ENCODE measurements around the gene DNAAF8.

Gene DNAAF8

DNA sequence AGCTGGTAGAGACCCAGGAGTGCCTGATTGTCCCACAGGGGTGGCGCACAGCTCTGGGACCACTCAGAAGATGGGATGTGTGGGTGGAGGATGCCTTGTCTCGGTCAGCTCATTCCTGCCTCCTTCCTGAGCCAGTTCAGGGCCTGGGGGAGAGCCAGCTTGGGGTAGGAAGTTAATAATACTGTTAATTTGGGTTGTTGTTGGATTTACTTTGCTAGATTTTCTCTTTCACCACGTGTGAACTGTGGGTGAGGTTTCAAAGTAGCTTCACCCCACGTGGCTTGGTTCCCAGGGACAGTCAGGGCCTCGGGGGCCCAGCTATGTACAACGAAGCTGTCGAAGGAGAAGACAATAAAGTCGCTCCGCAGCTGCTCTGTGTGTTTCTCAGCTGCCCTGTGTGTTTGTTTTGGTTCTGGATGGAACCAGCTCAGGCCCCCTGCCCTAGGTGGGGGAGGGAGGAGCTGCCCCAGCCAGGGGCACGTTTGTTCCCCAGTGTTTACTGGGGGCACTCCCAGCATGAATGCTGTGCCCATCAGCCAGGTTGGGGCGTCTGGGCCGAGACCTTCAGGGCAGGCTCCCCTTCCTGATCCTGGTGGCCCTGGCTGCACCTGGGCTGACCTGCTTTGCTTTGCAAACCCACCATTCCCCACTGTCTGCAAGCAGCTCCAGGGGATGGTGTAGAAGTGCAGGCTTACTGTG lies 38.7 kb upstream of the DNAAF8 start:
- no peak for DNase-seq (ENCODE audit: low read depth in 2 of 2)

DNA sequence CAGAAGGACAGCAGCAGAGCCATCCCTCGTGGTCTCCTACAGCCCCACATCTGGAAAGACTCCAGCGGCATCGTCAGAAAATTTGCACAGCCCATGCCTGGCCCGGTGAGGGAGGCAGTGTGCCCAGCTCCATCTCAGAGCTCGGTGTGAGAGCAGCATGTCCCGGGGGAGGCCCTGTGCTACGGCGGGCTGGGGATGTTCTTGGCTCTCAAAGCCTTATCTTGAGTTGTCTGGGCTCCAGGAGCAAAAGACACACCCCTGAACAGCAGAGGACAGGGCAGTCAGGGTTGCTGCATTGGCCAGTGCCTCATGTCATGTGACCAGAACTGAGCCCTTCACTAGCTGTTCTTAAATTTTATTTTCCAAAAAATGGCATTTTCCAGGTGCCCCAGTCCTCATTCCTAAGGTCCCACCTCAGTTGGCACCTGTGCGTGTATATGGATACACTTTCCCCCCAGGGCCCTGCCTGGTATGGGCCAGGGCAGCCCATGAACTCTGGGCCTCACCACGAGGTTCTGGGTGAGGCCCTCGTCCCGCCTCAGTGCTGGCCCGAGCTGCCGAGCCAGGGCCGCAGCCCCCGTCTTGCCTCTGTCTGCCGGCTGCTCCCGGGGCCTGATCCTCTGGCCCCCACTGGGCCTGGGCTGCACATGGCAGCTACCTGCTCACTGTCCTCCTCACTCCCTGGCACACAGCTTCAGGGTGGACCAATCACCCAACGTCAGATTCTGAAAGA lies 38.0 kb upstream of the DNAAF8 start:
- no peak for DNase-seq (ENCODE audit: low read depth in 2 of 2)

DNA sequence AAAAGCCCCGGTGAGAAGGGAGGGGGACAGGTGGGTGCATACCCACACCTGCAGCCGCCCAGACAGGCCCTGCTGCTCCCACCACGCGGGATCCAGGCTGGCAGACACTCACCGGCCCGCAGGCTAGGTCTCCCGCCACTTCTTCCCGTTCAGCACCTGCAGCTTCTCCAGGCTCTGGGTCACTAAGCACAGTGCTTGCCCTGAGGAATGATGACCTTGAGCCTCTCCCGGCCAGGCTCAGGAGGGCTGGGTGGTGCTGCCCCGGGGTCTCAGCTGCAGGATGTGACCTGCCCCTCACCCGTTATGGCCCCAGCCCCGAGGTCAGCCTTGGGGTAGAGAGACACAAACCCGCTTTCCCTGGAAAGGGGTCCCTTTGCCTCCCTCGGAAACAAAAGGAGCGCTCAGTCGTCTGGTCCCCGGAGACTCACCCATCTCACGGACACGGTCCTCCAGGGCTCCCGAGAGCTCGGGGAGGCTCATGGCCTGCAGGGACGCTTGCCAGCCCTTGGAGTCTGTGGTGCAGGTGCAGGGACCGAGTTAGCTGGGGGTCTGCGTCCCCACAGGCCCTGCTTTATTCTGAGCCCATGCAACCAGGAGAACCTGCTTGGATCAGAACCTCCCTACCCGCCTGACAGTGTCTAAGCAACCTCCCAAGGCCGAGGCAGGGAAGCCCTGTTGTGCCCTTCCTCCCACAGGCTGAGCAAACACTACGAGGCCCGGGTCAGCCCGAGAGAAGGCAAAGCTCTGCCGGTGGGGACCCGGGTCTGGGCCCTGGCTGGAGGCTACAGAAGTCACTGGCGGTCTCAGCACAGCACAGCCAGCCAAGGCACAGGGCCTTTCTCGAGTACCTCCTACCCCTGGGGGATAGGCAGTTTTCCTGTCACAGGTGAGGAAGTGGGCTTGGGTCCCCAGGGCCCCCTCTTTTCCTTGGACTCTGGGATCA lies 37.2 kb upstream of the DNAAF8 start:
- no peak for DNase-seq (ENCODE audit: low read depth in 2 of 2)

DNA sequence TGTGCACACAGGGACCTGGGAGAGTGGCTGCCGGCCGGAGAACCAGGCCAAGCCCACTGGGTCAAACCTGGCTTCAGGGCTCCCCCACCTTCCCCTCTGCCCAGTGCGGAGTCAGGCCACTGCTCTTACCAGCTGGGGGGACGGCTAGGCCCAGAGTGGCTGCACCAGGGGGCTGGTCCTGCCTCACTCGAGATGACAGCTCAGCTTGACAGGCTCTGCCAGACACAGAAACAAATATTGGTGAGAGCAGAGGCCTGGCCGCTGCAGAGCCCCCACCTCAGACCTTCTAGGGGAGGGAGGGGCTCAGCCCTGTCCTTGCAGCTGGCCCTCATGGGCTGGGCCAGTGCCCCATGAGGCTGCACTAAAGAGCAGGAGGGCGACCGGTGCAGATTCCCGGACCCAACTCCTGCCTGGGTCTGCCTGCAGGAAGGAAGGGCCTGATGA lies 36.5 kb upstream of the DNAAF8 start:
- DNase-seq (ENCODE audit: low read depth in 2 of 2) = no peak

DNA sequence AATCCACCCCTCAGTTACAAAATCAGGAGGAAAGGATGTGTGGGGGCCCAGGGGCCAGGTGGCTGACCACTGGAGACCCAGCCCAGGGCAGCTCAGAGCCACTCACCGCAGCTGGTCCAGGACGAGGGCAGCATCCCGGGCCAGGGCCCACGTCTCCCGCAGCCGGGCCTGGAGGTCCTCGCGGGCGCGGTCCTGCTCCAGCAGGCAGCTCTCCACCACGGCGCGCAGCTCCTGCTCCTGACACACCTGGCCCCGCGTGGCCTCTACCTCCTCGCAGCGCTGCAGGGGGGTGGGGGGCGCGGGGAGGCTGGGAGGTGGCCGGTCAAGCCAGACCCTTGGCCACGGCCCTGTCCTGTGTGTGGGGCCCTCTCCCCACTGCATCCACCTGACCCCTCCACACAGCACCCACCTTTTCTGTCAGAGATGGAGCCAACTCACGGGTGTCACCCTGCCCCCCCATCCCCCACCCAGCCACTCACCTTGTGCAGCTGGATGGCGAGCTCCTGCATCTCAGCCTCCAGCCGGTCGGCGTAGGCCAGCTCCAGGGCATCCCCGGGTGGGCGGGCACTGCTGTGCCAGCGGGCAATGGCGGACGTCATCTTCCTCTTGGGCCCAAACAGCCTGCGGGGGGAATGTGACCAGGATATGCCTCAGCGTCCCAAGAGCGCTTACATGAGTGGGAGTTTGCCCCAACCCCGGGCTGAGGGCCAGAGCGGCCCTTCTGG lies 35.9 kb upstream of the DNAAF8 start:
- DNase-seq (ENCODE audit: low read depth in 2 of 2) = no peak

DNA sequence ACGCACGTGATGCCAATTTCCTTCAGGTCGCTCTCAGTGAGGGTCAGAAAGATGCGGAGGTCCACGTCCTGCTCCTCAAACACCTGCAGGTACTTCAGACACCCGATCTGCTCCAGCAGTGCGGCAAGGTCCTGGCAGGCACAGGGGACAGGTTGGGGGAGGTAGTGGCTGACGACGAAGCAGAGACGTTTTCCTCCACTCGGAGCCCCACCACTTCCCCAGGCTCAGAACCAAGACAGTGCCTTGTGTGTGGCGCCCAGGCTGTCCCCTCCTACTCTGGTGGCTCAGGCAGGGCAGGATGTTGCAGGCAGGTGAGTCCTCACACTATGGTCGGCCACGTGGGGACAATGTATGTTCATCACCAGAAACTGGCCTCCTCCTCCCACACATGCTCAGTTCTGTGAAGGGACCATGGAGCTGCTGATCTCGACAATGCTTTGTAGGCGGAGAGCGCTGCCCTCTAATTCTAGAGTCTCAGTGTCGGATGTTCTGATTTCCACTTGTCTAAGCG lies 35.2 kb upstream of the DNAAF8 start:
- no peak for DNase-seq (ENCODE audit: low read depth in 2 of 2)

DNA sequence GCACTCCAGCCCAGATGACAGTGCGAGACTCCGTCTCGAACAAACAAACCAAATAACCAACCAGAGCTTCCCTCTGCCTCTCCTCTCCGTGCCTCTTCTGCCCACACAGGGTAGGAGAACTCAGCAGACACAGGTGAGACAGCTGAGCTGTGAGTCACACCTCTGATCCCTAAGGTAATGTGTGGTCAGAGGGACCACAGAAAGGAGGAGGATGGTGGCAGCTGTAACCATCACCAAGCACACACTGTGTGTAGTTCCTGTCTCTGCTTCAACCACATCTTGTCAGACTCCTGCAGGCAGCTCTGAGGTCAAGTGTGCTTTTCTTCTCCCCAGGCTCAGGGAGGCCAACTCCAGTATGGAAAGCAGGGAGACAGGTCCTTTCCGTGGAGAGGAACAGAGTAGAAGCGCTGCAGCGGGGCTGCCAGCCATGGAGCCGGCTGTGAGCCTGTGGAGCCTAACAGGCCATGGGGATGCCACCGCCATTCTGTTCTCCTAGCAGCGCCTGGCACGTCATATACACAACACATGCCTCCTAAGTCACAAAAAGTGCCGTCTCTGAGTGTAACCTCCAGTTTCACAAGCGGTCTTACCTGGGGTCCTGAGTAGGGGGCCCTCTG lies 33.8 kb upstream of the DNAAF8 start:
- peak in 1 of 2 donors; percentile 18 for DNase-seq (ENCODE audit: low read depth in 2 of 2)

DNA sequence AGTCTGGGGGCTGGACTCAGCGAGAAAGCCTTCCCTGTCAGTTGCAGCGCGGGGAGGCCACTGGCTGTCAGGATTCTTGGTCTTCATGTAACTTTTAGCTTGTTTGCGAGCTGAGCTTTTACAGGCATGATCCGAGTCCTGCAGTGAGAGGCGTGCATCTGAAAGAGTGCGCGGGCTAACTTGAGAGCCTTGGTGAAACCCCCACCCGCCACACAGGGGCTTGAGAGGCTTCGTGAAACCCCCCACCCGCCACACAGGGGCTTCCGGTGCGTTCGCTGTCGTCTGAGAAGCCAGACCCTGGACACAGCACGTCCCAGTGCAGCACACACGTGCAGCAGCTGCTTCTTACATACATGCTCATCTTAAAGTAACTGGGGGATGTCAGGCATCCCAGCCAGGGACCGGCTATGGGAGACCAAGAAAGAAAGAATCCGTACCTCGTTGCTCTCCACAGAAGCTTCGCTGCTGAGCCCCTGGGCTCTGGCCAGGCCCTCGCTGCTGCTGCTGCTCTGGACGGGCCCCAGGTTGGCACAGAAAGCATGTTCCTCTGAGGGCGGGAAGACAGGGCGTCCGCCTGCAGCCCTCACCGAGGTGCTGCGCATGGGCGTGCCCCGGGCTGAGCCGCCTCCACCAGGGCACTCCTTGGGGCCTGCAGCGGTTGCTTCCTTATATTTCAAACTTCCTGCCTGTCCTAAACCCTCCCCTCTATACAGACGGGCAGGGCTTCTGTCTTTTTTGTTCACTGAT lies 33.2 kb upstream of the DNAAF8 start:
- DNase-seq (ENCODE audit: low read depth in 2 of 2) = no peak

DNA sequence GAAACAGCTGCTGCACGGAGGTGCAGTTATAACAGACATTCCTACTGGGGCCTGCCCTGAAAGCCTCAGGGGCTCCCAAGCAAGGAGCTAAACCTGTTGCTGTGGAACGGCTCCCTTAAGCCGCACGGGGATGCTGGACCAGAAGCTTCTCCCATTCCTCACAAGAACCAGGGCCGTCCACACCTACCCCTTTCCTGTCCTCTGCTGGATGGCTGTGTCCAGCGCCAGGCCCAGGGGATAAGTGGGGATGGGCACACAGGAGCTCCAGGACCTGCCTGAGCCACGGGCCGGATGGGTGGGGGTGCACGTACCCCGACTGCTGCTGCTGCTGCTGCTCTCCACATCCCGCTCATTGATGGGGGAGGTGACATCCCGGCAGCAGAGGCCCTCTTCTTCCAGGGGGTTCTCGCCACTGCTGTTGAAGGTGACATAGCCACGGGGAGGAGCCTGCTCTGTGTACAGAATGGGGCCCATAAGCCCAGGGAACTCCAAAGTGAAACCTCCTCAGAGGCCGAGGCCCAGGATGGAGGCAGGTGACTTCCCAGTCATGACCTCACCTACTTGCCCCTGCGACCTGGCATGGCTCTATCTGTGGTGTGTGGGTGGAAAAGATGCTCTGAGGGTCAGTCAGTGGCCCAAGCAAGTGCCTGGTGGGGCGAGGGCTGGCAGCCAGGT lies 32.4 kb upstream of the DNAAF8 start:
- DNase-seq (ENCODE audit: low read depth in 2 of 2) = no peak

DNA sequence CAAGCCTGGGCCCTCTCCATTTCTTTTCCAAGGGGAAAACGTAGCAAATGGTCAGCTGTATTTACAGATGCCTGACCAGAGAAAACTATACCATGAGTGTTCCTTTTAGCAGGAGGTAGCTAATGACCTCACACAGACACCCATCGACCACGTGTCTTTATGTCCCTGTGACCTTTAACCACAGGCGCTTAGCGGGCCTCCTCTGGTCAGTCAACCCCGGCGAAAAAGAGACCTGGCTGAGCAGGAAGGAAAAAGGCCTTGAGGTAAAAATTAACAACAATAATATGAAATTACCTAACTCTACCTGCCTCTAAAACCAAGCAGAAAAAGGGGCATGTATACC lies 31.9 kb upstream of the DNAAF8 start:
- no peak for DNase-seq (ENCODE audit: low read depth in 2 of 2)

DNA sequence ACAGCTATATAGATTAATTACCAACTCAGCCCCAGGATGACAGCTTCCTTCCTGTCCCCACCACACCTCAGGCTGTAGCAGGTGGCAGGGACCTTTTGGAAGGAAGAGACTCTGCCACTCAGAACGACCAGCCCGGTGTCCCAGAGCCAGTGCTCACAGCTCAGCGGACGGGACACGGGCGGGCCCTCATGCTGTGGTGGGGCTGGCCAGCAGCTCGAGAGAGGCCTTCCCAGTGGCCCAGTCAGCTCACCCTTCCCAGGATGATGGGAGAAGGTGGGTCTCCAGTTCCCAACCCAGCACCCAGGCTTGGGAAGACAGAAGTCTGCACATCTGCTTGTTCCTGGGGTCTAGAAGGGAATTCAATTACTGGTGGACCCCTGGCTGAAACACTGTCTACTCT lies 30.4 kb upstream of the DNAAF8 start:
- DNase-seq (ENCODE audit: low read depth in 2 of 2) = no peak

DNA sequence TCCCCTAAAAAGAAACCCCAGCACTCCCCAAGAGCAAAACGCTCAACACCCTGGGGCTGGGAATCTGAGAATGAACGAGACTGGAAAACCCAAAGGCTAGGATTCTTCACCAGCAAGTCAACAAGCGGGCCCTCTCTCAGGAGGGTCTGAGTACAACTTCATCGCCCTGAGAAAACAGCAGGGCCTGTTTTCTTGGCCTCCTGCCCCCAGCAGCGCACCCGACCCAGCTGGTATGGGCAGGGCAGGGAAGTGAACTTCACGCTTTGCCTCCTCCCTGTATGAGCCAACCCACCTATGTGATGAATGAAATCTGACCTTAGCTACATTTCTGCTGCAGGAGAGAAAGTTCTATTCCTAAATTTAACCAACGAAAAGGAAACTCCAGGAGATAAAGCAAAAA lies 29.8 kb upstream of the DNAAF8 start:
- DNase-seq (ENCODE audit: low read depth in 2 of 2) = no peak

DNA sequence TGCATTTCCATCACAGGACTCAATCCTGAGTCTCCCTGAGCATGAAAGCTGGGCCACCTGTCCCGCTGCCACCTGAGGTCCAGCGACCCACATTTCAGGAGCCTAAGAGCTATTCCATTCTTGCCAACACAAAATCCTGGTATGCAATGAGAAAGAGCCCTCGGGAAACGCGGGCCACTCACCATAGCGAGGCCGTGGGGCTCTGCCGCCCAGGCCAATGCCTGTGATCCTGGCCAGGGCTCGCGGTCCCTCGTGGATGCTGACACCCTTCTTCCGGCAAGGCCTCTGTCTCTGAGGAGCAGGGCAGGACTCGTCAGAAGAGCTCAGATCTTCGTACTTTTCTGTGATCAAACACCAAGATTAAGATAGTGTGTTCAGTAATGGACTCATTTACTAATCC lies 29.4 kb upstream of the DNAAF8 start:
- no peak for DNase-seq (ENCODE audit: low read depth in 2 of 2)

DNA sequence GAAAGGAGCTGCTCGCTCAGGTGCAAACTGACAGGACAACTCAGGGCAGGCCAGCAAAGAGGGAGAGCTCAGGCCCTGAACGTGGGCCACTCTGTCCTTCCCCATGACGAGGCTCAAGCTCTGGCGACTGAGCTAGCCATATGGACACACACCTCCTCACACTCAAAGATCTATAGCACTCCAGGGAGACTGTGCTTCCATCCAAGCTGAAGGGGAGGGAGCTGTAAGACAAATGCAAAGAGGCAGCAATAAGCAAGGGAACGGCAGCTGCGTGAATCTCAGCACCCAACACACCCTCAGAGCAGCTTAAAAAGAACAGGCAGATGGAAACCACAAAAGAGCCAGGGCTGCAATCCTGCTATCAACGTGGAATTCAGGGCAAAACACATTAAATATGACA lies 27.5 kb upstream of the DNAAF8 start:
- DNase-seq (ENCODE audit: low read depth in 2 of 2) = no peak

DNA sequence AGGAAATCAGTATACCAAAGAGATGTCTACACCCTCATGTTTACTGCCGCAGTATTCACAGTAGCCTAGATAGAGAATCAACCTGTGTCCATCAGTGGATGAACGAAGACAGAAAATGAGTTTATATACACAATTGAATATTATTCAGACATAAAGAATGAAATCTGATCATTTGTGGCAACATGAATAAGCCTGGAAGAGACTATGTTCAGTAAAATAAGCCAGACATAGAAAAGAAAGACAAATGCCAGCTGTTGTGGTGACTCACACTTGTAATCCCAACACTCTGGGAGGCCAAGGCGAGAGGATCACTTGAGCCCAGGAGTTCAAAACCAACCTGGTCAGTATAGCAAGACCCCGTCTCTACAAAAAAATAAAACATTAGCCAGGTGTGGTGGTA lies 24.9 kb upstream of the DNAAF8 start:
- DNase-seq (ENCODE audit: low read depth in 2 of 2) = no peak

DNA sequence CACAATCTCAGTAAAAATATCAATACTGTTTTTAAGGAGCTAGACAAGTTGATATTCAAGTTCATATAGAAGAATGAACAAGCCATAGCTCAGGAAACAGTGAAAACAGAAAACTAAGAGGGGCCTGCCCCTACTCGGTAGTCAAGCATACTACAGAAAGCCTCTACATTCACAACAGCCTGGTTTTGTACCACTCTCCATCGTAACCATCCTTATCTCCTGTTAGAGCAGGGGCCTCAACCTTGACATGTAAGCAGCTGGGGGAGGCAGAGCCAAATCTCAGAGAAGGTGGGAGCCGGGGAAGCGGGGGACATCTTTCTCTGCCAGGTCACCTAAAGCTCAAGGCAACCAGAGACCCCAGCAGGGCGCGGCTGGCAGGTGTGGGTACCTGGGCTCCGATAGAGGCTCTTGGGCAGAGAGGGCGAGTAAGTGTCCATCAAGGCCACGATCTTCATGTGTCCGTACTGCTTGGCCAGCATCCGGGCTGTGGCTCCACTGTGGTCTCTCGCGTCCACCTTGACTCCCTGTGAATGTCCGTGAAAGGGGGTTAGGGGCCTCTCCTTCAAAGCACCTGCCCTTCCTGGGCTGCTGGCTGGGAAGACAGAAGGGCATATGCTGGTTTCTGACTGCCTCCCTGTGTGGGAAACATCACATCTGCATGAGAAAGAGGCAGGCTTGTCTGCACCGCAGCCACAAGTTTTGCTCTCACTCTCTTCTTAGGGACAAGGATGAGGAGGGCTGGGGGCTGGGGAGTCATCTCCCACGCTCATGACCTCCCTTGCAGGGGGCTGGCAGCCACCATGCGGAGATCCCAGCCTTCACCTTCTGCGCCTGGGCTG lies 20.5 kb upstream of the DNAAF8 start:
- no peak for DNase-seq (ENCODE audit: low read depth in 2 of 2)

DNA sequence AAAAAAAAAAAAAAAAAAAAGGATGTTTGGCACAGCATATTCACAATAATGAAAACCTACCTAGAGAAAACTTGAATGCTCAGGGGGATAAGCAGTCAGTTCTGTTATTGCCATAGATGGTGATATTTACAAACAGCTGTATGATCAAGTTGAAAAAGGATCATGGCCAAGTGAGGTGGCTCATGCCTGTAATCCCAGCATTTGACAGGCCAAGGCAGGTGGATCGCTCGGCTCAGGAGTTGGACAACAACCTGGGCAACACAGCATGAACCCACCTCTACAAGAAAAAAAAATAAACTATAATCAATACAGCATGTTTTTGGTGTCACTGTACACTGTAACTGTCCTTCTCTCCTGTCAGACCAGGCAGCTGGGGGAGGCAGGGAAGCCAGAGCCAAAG lies 19.3 kb upstream of the DNAAF8 start:
- DNase-seq (ENCODE audit: low read depth in 2 of 2) = no peak

DNA sequence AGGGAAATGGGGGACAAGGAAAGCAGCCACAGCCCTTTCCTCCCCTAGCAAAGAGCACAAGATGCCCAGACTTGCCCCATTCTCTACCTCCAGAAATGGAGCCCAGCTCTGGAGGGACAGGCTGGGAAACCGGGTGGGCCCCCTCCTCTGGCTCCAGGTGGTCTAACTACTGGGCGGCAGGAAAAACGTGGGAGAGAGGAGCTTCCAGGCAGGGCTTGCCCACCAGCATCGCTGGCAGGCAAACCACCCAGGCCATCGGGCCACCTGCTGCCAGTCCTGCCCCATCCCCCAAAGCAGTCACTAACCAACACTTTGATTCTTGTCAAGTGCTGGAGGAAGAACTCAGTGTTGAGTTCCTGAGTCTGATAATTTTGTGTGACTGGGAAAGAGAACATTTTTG lies 15.9 kb upstream of the DNAAF8 start:
- no peak for DNase-seq (ENCODE audit: low read depth in 2 of 2)
